DOHH2 (cell line): ENCODE data around the gene PALM.

Experiments
- EZH2phosphoT487 ChIP-seq: fragments of 200-600 bp; sonication (generic); IDR thresholded peaks from 2 replicates; pipeline ENCODE4 v1.6.1; 2017; ENCODE audit warnings: borderline replicate concordance, mild to moderate bottlenecking, antibody characterized with exemption, low read length, moderate library complexity, mixed read lengths
- TF ChIP-seq, protein P1 (sequence below): fragments of 200-600 bp; sonication (generic); IDR thresholded peaks from one replicate; pipeline ENCODE4 v1.5.1; 2014; ENCODE audit warnings: antibody characterized with exemption, mild to moderate bottlenecking, low read depth, low read length; ENCODE audit not compliant: poor library complexity, severe bottlenecking

GRCh38 chr19:793806-794205 is 85.1 kb downstream of the PALM start:
- TF ChIP-seq, protein P1, sequence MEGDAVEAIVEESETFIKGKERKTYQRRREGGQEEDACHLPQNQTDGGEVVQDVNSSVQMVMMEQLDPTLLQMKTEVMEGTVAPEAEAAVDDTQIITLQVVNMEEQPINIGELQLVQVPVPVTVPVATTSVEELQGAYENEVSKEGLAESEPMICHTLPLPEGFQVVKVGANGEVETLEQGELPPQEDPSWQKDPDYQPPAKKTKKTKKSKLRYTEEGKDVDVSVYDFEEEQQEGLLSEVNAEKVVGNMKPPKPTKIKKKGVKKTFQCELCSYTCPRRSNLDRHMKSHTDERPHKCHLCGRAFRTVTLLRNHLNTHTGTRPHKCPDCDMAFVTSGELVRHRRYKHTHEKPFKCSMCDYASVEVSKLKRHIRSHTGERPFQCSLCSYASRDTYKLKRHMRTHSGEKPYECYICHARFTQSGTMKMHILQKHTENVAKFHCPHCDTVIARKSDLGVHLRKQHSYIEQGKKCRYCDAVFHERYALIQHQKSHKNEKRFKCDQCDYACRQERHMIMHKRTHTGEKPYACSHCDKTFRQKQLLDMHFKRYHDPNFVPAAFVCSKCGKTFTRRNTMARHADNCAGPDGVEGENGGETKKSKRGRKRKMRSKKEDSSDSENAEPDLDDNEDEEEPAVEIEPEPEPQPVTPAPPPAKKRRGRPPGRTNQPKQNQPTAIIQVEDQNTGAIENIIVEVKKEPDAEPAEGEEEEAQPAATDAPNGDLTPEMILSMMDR = no peak
- no peak for TF ChIP-seq EZH2phosphoT487
